Measurements from ENCODE around the gene GEMIN5.

Gene GEMIN5

GRCh38 chr5:154884424-154884823, 53.6 kb downstream of the GEMIN5 start:
- no peak for DNase-seq (ENCODE audit: low read depth in 2 of 2)

- DNase-seq (ENCODE audit: low read depth in 2 of 2), result no peak
Observed at GRCh38 chr5:154881986-154882385, 56.0 kb downstream of the GEMIN5 start.

GRCh38 chr5:154878642-154879335, 59.2 kb downstream of the GEMIN5 start:
- DNase-seq (ENCODE audit: low read depth in 2 of 2), result no peak

- no peak for DNase-seq (ENCODE audit: low read depth in 2 of 2)
Observed at GRCh38 chr5:154873791-154874331, 64.2 kb downstream of the GEMIN5 start.

GRCh38 chr5:154871734-154872133, 66.3 kb downstream of the GEMIN5 start:
- DNase-seq (ENCODE audit: low read depth in 2 of 2), result no peak

GRCh38 chr5:154868702-154869101, 69.3 kb downstream of the GEMIN5 start:
- no peak for DNase-seq (ENCODE audit: low read depth in 2 of 2)

- no peak for DNase-seq (ENCODE audit: low read depth in 2 of 2)
Observed at GRCh38 chr5:154866841-154867240, 71.2 kb downstream of the GEMIN5 start.

- DNase-seq (ENCODE audit: low read depth in 2 of 2), result no peak
Observed at GRCh38 chr5:154865466-154866184, 72.4 kb downstream of the GEMIN5 start.

GRCh38 chr5:154863291-154864080, 74.5 kb downstream of the GEMIN5 start:
- no peak for DNase-seq (ENCODE audit: low read depth in 2 of 2)

GRCh38 chr5:154862766-154863165, 75.2 kb downstream of the GEMIN5 start:
- no peak for DNase-seq (ENCODE audit: low read depth in 2 of 2)

- DNase-seq (ENCODE audit: low read depth in 2 of 2), result no peak
Observed at GRCh38 chr5:154861946-154862345, 76.1 kb downstream of the GEMIN5 start.

GRCh38 chr5:154860765-154861164, 77.2 kb downstream of the GEMIN5 start:
- DNase-seq (ENCODE audit: low read depth in 2 of 2), result no peak

- DNase-seq (ENCODE audit: low read depth in 2 of 2), result peak in 1 of 2 experiments; percentile 23
Observed at GRCh38 chr5:154860123-154860522, 77.9 kb downstream of the GEMIN5 start.

GRCh38 chr5:154858972-154859871, 78.8 kb downstream of the GEMIN5 start:
- no peak for DNase-seq (ENCODE audit: low read depth in 2 of 2)

- DNase-seq (ENCODE audit: low read depth in 2 of 2), result peak; percentile 95 to 96
Observed at GRCh38 chr5:154858297-154858971, 79.6 kb downstream of the GEMIN5 start, which contains the start of gene CNOT8. CNOT8 (plus strand) TSS chr5:154858627; CDS start chr5:154863279, 4,652 bp downstream.

GRCh38 chr5:154857530-154858296, 80.3 kb downstream of the GEMIN5 start:
- DNase-seq (ENCODE audit: low read depth in 2 of 2), result peak; percentile 94

- no peak for DNase-seq (ENCODE audit: low read depth in 2 of 2)
Observed at GRCh38 chr5:154851351-154851750, 86.7 kb downstream of the GEMIN5 start.

GRCh38 chr5:154850255-154851062, 87.6 kb downstream of the GEMIN5 start, which contains the start of gene FAXDC2:
FAXDC2 (minus strand) TSS chr5:154850603; CDS start chr5:154838178, 12,425 bp downstream.
- DNase-seq (ENCODE audit: low read depth in 2 of 2), result peak; percentile 39 to 44

- DNase-seq (ENCODE audit: low read depth in 2 of 2), result no peak
Observed at GRCh38 chr5:154849791-154850201, 88.2 kb downstream of the GEMIN5 start.

Measured in fibroblast of skin of left biceps (primary cell).